DOHH2 (cell line): Measurements from ENCODE around the gene LSM14A.

ENCODE experiments used
- H3F3A ChIP-seq: fragments of 200-600 bp; sonication (generic), shearing (Covaris generic); 2 replicates; pipeline ENCODE4 v1.6.0; 2016; ENCODE audit warnings: antibody characterized with exemption, mild to moderate bottlenecking; ENCODE audit not compliant: control insufficient read depth, insufficient read depth
- H3K27ac ChIP-seq: fragments of 200-600 bp; sonication (generic); 2 replicates; pipeline ENCODE4 v1.5.1; 2014; ENCODE audit warnings: low read depth, mild to moderate bottlenecking, low read length, moderate library complexity
- H3K27me3 ChIP-seq: fragments of 200-600 bp; sonication (generic); 2 replicates; pipeline ENCODE4 v1.6.1; 2014; ENCODE audit warnings: mild to moderate bottlenecking, low read length, mixed read lengths; ENCODE audit not compliant: control insufficient read depth
- H3K36me3 ChIP-seq: fragments of 200-600 bp; sonication (generic); 2 replicates; pipeline ENCODE4 v1.6.1; 2014; ENCODE audit warnings: mild to moderate bottlenecking, low read length, moderate library complexity, mixed read lengths; ENCODE audit not compliant: control insufficient read depth
- H3K4me1 ChIP-seq: fragments of 200-600 bp; sonication (generic); 2 replicates; pipeline ENCODE4 v1.6.1; 2014; ENCODE audit warnings: mild to moderate bottlenecking, low read length, mixed read lengths; ENCODE audit not compliant: control insufficient read depth
- H3K4me2 ChIP-seq: fragments of 200-600 bp; sonication (generic); 2 replicates; pipeline ENCODE4 v1.6.0; 2014; ENCODE audit warnings: mild to moderate bottlenecking, low read length, moderate library complexity
- H3K4me3 ChIP-seq: fragments of 200-600 bp; sonication (generic); 2 replicates; pipeline ENCODE4 v1.5.1; 2014; ENCODE audit warnings: mild to moderate bottlenecking, low read length, mixed read lengths
- H3K79me2 ChIP-seq: fragments of 200-600 bp; sonication (generic); 2 replicates; pipeline ENCODE4 v1.6.1; 2014; ENCODE audit warnings: mild to moderate bottlenecking, low read length, mixed read lengths; ENCODE audit not compliant: control insufficient read depth
- H3K9me2 ChIP-seq: fragments of 200-600 bp; sonication (generic); replicated peaks from 2 replicates; pipeline ENCODE4 v1.6.1; 2014; ENCODE audit warnings: mild to moderate bottlenecking, low read length, mixed read lengths; ENCODE audit not compliant: control insufficient read depth
- H3K9me3 ChIP-seq: fragments of 200-600 bp; sonication (generic); 2 replicates; pipeline ENCODE4 v1.6.1; 2014; ENCODE audit warnings: antibody characterized with exemption, low read length, mixed read lengths; ENCODE audit not compliant: control insufficient read depth, insufficient read depth
- H4K20me1 ChIP-seq: fragments of 200-600 bp; sonication (generic); 2 replicates; pipeline ENCODE4 v1.6.0; 2014; ENCODE audit warnings: low read depth, mild to moderate bottlenecking, antibody characterized with exemption, low read length, moderate library complexity; ENCODE audit not compliant: control insufficient read depth, insufficient read depth
- CTCF ChIP-seq: fragments of 200-600 bp; sonication (generic); IDR thresholded peaks from one replicate; pipeline ENCODE4 v1.5.1; 2014; ENCODE audit warnings: antibody characterized with exemption, mild to moderate bottlenecking, low read depth, low read length; ENCODE audit not compliant: poor library complexity, severe bottlenecking
- EZH2phosphoT487 ChIP-seq: fragments of 200-600 bp; sonication (generic); IDR thresholded peaks from 2 replicates; pipeline ENCODE4 v1.6.1; 2017; ENCODE audit warnings: borderline replicate concordance, mild to moderate bottlenecking, antibody characterized with exemption, low read length, moderate library complexity, mixed read lengths

Gene LSM14A

GRCh38 chr19:34141025-34141424 is 31.3 kb upstream of the LSM14A start:
- Histone ChIP-seq H3F3A (no peaks in the 10 kb centered on the region), H3K4me1 (no peaks in the 10 kb centered on the region), H4K20me1 (no peaks in the 10 kb centered on the region), H3K36me3 (no peaks in the 10 kb centered on the region), H3K79me2 (no peaks in the 10 kb centered on the region), H3K4me3 (no peak overlapping the region), H3K4me2 (no peak overlapping the region), H3K27ac (no peak overlapping the region), H3K9me2 (no peaks in the 10 kb centered on the region), H3K27me3 (0 out of 2 replicates have a peak, but pooled peaks cover 2% of the 10 kb centered on the region), H3K9me3 (no peaks in the 10 kb centered on the region)
- TF ChIP-seq EZH2phosphoT487 (no peak), CTCF (no peak)

GRCh38 chr19:34142440-34142839 is 29.9 kb upstream of the LSM14A start:
- Histone ChIP-seq H3K9me3 (no peaks in the 10 kb centered on the region), H3K79me2 (no peaks in the 10 kb centered on the region), H3K4me2 (no peak overlapping the region), H3F3A (no peaks in the 10 kb centered on the region), H3K9me2 (no peaks in the 10 kb centered on the region), H3K4me1 (no peaks in the 10 kb centered on the region), H3K27ac (no peak overlapping the region), H4K20me1 (no peaks in the 10 kb centered on the region), H3K27me3 (0 out of 2 replicates have a peak, but pooled peaks cover 2% of the 10 kb centered on the region), H3K36me3 (no peaks in the 10 kb centered on the region), H3K4me3 (no peak overlapping the region)
- TF ChIP-seq CTCF = no peak

GRCh38 chr19:34145741-34146202 is 26.5 kb upstream of the LSM14A start:
- Histone ChIP-seq H3K27me3 (0 out of 2 replicates have a peak, but pooled peaks cover 2% of the 10 kb centered on the region), H3K36me3 (no peaks in the 10 kb centered on the region), H3K4me3 (no peak overlapping the region), H3K4me1 (no peaks in the 10 kb centered on the region), H3K4me2 (no peak overlapping the region), H3K9me3 (no peaks in the 10 kb centered on the region), H3K79me2 (no peaks in the 10 kb centered on the region), H3F3A (no peaks in the 10 kb centered on the region), H3K9me2 (no peaks in the 10 kb centered on the region), H3K27ac (no peak overlapping the region), H4K20me1 (no peaks in the 10 kb centered on the region)
- TF ChIP-seq CTCF (peak; percentile 83), EZH2phosphoT487 (no peak)
